Osteoblast (primary cell): ENCODE results near the gene EVA1C. TPM values are rescaled to one million over a fixed set of nuclear protein-coding genes. Genes with fewer than 3 reads are reported as not detected.
A peak's percentile ranks its signal among the peaks of the same experiment; 100 is the strongest.
"Not testable (repeated sequence)": the region's sequence is repeated elsewhere in the genome, so short reads cannot be mapped to it uniquely, and the experiment has no call there.

Source experiments
- DNase-seq: peaks from one replicate; pipeline ENCODE4 v3.0.0; 2011; ENCODE audit warnings: low spot score, mixed read lengths; ENCODE audit not compliant: insufficient read length; ENCODE audit errors: missing footprints
- H2AFZ ChIP-seq: 2 replicates; pipeline ENCODE4 v1.6.0; 2011; ENCODE audit warnings: mild to moderate bottlenecking, low read length
- H3K27ac ChIP-seq: 2 replicates; pipeline ENCODE4 v1.5.1; 2011; ENCODE audit warnings: mild to moderate bottlenecking, low read depth, low read length, moderate library complexity
- H3K27me3 ChIP-seq: 2 replicates; pipeline ENCODE4 v1.6.0; 2012; ENCODE audit warnings: mild to moderate bottlenecking, control low read depth, inconsistent platforms, low read length, moderate library complexity; ENCODE audit not compliant: insufficient read depth
- H3K36me3 ChIP-seq: 2 replicates; pipeline ENCODE4 v1.5.1; 2011; ENCODE audit warnings: mild to moderate bottlenecking, low read length, control low read depth, moderate library complexity; ENCODE audit not compliant: insufficient read depth
- H3K4me1 ChIP-seq: 2 replicates; pipeline ENCODE4 v1.5.1; 2011; ENCODE audit warnings: mild to moderate bottlenecking, low read length, control low read depth, moderate library complexity; ENCODE audit not compliant: insufficient read depth
- H3K4me2 ChIP-seq: 2 replicates; pipeline ENCODE4 v1.6.0; 2011; ENCODE audit warnings: mild to moderate bottlenecking, low read length; ENCODE audit not compliant: insufficient read depth
- H3K4me3 ChIP-seq: fragments of 200-600 bp; sonication (generic); 3 replicates; pipeline ENCODE4 v1.5.1; 2012; ENCODE audit warnings: mild to moderate bottlenecking, low read length, inconsistent platforms; ENCODE audit not compliant: insufficient read depth
- H3K79me2 ChIP-seq: 2 replicates; pipeline ENCODE4 v1.6.0; 2012; ENCODE audit warnings: mild to moderate bottlenecking, low read length, control low read depth, inconsistent platforms; ENCODE audit not compliant: insufficient read depth
- H3K9me3 ChIP-seq: 2 replicates; pipeline ENCODE4 v1.5.1; 2011; ENCODE audit warnings: low read depth, low read length, control low read depth
- H4K20me1 ChIP-seq: 2 replicates; pipeline ENCODE4 v1.6.0; 2012; ENCODE audit warnings: mild to moderate bottlenecking, low read length, control low read depth; ENCODE audit not compliant: insufficient read depth
- CTCF ChIP-seq: IDR thresholded peaks from 2 replicates; pipeline ENCODE4 v1.5.1; 2011; ENCODE audit warnings: mild to moderate bottlenecking, low read depth, low read length, moderate library complexity; ENCODE audit errors: extremely low read depth
- total RNA-seq: library from RNA; depleted of rRNA; stranded (reverse); fragments of >200 nt; gene quantifications from 2 replicates; pipeline ENCODE4 v1.2.3, GENCODE V29; 2012

EVA1C gene
- total RNA-seq, 1 donor = 8.0 TPM

DNA sequence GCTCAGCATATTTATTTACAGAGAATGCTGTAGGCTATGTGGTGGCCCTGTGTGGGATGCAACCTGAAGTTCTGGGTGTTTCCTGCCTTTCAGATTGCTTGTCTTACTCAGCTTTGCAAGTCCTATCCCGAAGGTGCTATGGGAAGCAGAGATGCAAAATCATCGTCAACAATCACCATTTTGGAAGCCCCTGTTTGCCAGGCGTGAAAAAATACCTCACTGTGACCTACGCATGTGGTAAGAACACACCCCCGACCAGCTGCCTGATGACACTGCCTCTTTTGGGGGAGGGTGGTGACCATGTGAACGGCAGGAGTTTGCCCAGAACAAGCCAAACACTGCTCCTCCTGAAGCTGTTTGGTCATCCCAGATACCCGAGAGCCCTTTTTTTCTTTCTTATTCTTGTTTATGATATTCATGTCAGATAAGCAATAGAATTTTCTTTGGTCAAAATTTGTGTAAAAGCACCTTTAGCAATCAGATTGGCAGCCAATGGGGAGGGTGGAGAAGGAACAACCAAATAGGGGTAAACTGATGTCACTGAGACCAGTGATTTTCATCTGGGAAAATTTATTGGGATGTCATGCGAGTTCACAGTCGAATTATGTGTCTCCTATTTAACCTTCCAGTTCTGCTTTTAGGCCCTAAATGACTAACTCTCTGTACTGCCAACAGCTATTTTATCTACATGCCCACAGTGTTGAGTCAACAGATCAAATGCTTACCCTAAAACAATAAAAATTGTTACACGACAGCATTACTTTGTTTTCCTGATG is 82.6 kb downstream of the EVA1C start:
- peak; percentile 90 for DNase-seq
- no peak for TF ChIP-seq CTCF
- peak overlapping the region; percentile 76 for H3K4me2 ChIP-seq
- no peaks in the 10 kb centered on the region for H3K9me3 ChIP-seq
- peak overlapping the region; percentile 100 for H3K27ac ChIP-seq
- H4K20me1 ChIP-seq = no peaks in the 10 kb centered on the region
- H2AFZ ChIP-seq = peak overlapping the region; percentile 62
- peaks cover 54% of the 10 kb centered on the region for H3K4me1 ChIP-seq
- no peaks in the 10 kb centered on the region for H3K27me3 ChIP-seq
- H3K36me3 ChIP-seq = no peaks in the 10 kb centered on the region
- peak overlapping the region; percentile 4 for H3K4me3 ChIP-seq
- no peaks in the 10 kb centered on the region for H3K79me2 ChIP-seq

GRCh38 chr21:32496568-32496967 is 84.1 kb downstream of the EVA1C start:
- Histone ChIP-seq H3K9me3 (no peaks in the 10 kb centered on the region), H3K27ac (peak overlapping the region; percentile 100), H2AFZ (no peak overlapping the region), H3K4me3 (no peak overlapping the region), H3K36me3 (no peaks in the 10 kb centered on the region), H3K4me2 (no peak overlapping the region), H4K20me1 (no peaks in the 10 kb centered on the region), H3K27me3 (no peaks in the 10 kb centered on the region), H3K79me2 (no peaks in the 10 kb centered on the region), H3K4me1 (peaks cover 56% of the 10 kb centered on the region)
- no peak for DNase-seq
- TF ChIP-seq CTCF = no peak

DNA sequence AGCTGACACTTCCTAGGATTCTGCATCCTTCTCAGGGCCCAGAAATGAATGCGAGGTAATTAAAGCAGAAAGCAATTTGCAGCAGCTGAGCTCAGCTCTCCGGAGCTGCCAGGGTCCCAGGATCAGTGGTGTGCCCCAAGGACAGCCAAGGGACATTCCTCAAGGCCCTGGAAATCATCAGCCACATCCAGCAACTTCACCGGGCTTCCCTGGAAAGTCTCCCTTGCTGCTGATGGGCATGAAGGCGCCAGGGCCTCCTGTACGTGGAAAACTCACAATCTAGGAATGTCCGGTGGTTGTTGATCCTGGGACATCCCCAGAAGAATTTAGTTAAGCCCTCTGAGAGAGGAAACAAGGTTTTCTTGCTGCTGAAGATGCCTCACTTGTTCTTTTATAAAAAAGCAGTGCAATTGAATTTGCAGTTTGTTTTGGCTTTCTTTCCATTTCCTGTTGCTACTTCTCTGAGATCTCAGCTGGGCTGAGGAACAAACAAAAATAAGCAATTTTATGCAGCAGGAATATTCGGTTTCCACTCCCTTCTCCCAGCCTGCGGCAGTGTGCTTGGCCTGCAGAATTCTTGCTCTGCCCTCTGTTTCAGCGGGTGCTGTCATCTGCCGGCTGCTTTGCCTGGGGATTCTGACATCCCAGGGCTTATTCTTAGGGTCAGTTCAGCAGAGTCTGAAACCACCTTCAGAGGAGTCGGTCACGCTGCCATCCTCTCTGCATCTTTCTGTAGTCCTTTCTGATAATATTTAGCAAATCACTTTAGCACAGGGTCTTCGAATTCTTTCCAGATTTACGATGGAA is 86.9 kb downstream of the EVA1C start:
- no peaks in the 10 kb centered on the region for H3K79me2 ChIP-seq
- H2AFZ ChIP-seq = no peak overlapping the region
- H3K4me1 ChIP-seq = peaks cover 38% of the 10 kb centered on the region
- H3K4me2 ChIP-seq = peak overlapping the region; percentile 61
- no peaks in the 10 kb centered on the region for H4K20me1 ChIP-seq
- H3K36me3 ChIP-seq = peaks cover 5% of the 10 kb centered on the region
- no peak overlapping the region for H3K4me3 ChIP-seq
- TF ChIP-seq CTCF = peak; percentile 16
- no peak for DNase-seq
- H3K9me3 ChIP-seq = no peaks in the 10 kb centered on the region
- peak overlapping the region; percentile 90 for H3K27ac ChIP-seq
- H3K27me3 ChIP-seq = no peaks in the 10 kb centered on the region

GRCh38 chr21:32503641-32504040 is 91.1 kb downstream of the EVA1C start:
- H3K27ac ChIP-seq, H3K9me3 ChIP-seq: not testable (repeated sequence)

GRCh38 chr21:32505767-32506166 is 93.3 kb downstream of the EVA1C start:
- not testable (repeated sequence) for H3K9me3 ChIP-seq, DNase-seq, H3K27me3 ChIP-seq, H3K4me3 ChIP-seq, H4K20me1 ChIP-seq, H3K79me2 ChIP-seq, H3K36me3 ChIP-seq, H3K27ac ChIP-seq, H2AFZ ChIP-seq, H3K4me2 ChIP-seq, H3K4me1 ChIP-seq

More at GRCh38 chr21:32503641-32504040, 91.1 kb downstream of the EVA1C start:
- H4K20me1 ChIP-seq, DNase-seq, H2AFZ ChIP-seq, H3K4me3 ChIP-seq, H3K27me3 ChIP-seq, H3K36me3 ChIP-seq, H3K79me2 ChIP-seq, H3K4me2 ChIP-seq: not testable (repeated sequence)
- H3K4me1 ChIP-seq = peaks cover 17% of the 10 kb centered on the region

DNA sequence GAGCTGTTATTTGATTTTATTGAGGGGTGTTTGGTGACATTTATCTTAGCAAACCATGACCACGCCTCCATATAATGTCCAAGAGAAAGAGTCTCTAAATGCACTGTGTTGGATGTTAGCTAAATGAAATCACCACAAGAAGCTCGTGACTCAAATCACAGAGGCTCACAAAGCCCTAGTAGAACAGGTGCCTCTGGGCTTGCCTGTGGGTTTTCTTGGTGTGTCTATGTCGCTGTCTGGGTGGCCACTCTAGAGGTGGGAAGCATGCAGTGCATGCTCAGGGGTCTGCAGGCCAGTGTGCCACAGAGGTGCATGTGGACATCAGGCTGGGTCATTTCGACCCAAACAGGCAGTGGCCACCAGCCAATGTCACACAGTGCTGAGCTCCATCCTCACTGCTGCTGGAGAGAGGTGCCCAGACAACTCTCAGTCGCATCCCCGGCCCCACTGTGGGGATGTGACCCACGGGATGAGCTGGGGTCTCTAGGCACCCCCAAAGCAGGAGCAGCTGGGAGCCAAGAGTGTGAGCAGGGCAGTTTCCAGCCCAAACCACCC is 94.0 kb downstream of the EVA1C start:
- not testable (repeated sequence) for H3K79me2 ChIP-seq, H3K4me1 ChIP-seq, DNase-seq, H3K36me3 ChIP-seq, H2AFZ ChIP-seq, H4K20me1 ChIP-seq, H3K4me2 ChIP-seq, H3K27me3 ChIP-seq, H3K4me3 ChIP-seq, H3K27ac ChIP-seq, H3K9me3 ChIP-seq
